Heart right ventricle (tissue), 16 donors: Measurements from ENCODE around the gene ZNF169. TPM values are rescaled to one million over a fixed set of nuclear protein-coding genes. Genes with fewer than 3 reads are reported as not detected.
"Not testable (repeated sequence)": the region's sequence is repeated elsewhere in the genome, so short reads cannot be mapped to it uniquely, and the experiment has no call there.

Experiments used
- ATAC-seq, 8 donors: fragments of 200-7000 bp; cut with Tn5 transposase; one replicate each; pipeline ENCODE4 v1.9.1; 2020; ENCODE audit warnings: mild to moderate bottlenecking in 8 of 8, moderate library complexity in 8 of 8, moderate number of reproducible peaks in 1 of 8
- DNase-seq, 2 donors: peaks; one replicate each; pipeline ENCODE4 v3.0.0-alpha.2; 2020
- H3K27ac ChIP-seq, 10 donors: fragments of 200-600 bp; sonication (generic) in 2 of 10; one replicate each; pipeline versions ENCODE4 v1.5.0 to v1.8.0; 2020 to 2022; ENCODE audit warnings: mild to moderate bottlenecking in 3 of 10
- H3K27me3 ChIP-seq, 7 donors: fragments of 200-600 bp; one replicate each; pipeline ENCODE4 v1.8.0; 2021 to 2022; ENCODE audit warnings: mild to moderate bottlenecking in 2 of 7
- H3K36me3 ChIP-seq, 9 donors: fragments of 200-600 bp; sonication (generic) in 1 of 9; one replicate each; pipeline versions ENCODE4 v1.5.0 to v1.8.0; 2020 to 2022; ENCODE audit warnings: mild to moderate bottlenecking in 2 of 9
- H3K4me1 ChIP-seq, 9 donors: fragments of 200-600 bp; sonication (generic) in 1 of 9; one replicate each; pipeline versions ENCODE4 v1.5.0 to v1.8.0; 2020 to 2022; ENCODE audit warnings: mild to moderate bottlenecking in 4 of 9
- H3K4me3 ChIP-seq, 10 donors: fragments of 200-600 bp; sonication (generic) in 2 of 10; one replicate each; pipeline versions ENCODE4 v1.5.0 to v1.8.0; 2020 to 2022; ENCODE audit warnings: mild to moderate bottlenecking in 7 of 10, moderate library complexity in 2 of 10
- H3K9me3 ChIP-seq, 11 donors: fragments of 200-600 bp in 10 of 11; sonication (generic) in 2 of 11; one replicate each; pipeline versions ENCODE4 v1.5.0 to v1.8.0; 2013 to 2022; ENCODE audit warnings: mild to moderate bottlenecking in 2 of 11, control low read depth in 1 of 11, moderate library complexity in 1 of 11
- CTCF ChIP-seq, 9 donors: fragments of 200-600 bp; sonication (generic) in 2 of 9; IDR thresholded peaks; one replicate each; pipeline versions ENCODE4 v1.5.0 to v1.8.0; 2021 to 2022; ENCODE audit warnings: antibody characterized with exemption in 9 of 9, mild to moderate bottlenecking in 5 of 9, moderate library complexity in 1 of 9
- WGBS, 2 donors: extraction: QIAGEN DNeasy Blood & Tissue Kit; methylation state at CpG; one replicate each; pipeline ENCODE4 v1.1.7; 2013; ENCODE audit warnings: inconsistent platforms in 1 of 2; 5-methylcytosine and 5-hydroxymethylcytosine counted together
- intact Hi-C, 10 donors: fragments of 100-400 bp; cut with DNase I; formaldehyde crosslinking; loops; one replicate each; pipeline versions ENCODE4 v1.11.1 to v1.14.2; 2022
- polyA plus RNA-seq, 2 donors: library from polyadenylated mRNA; stranded (reverse); fragments of 200-250 nt; gene quantifications; one replicate each; pipeline ENCODE4 v1.2.3, GENCODE V29; 2013
- total RNA-seq, 10 donors: library from RNA; stranded (reverse); fragmentation: NEBNext Ultra II Directional in 3 of 10; extraction: Animal tissue kit (Norgen Biotek cat#: 25700) in 3 of 10; gene quantifications; one replicate each; pipeline versions ENCODE4 v1.2.1 to v1.2.4, GENCODE V29; 2021 to 2023
- donor health status: Arrhythmogenic right ventricular cardiomyopathy.
- donor health status: ischemic (EF 13 %, LVEDD 7.1; RV severe dilation, severe dysfunction).
- donor health status: healthy with polysubstance abuse.
- donor health status: DM: no; HTN: yes; CAD: no.
- donor health status: DM: no; HTN: no; CAD: no.
- donor health status: ischemic (EF 25% LVEDD 6.9; RV normal size, moderate dysfunction).
- donor health status: ischemic (EF 25% LVEDD 5.7; RV mildly dilated, moderate dysfunction).
- donor health status: healthy.
- donor health status: DM: yes; HTN: yes; CAD: no.
- donor health status: Ischemic cardiomyopathy.
- donor health status: ischemic (EF 35%, LVEDD 5.7; RV mildly dilated, moderate dysfunction).
- donor health status: nonischemic (EF 11% LVEDD 7.7; RV severe dilation, severe dysfunction).
- donor health status: DM: yes; HTN: yes; CAD: no.
- donor health status: PGD.
- donor health status: ischemic (EF 29% LVEDD 5.4; RV normal size, mild dysfunction).
- donor health status: nonischemic (EF 23%, LVEDD 6.1; RV moderate dilation, normal function).

ZNF169 gene
- total and polyA plus RNA-seq, 12 donors = 1.1 to 3.1 (median 2.4) TPM

DNA sequence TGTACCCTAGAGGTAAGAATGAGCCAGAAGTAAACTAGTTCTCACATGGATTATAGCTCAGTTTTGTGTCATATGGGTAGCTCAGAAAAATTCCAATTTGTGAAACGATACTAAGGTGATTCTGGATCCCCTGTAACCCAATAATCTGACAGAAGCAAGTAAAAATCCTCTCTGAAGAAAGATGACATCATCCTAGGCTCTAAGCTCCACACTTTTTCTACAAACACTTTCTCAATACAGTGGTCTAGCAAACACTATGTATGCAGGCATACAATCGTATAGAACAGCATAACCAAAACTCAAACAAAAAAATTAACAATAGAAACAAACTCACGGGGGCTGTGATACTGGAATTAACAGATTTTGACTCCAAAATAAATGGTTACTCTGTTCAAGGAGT is 26.7 kb upstream of the ZNF169 start:
- WGBS, 2 donors = 73 to 78% methylated on average over 3 of the region's 3 CpGs
- Histone ChIP-seq H3K27me3 (peaks cover 0 to 5% (median 0%) of the 10 kb centered on the region in 7 donors), H3K9me3 (peaks cover 0 to 25% (median 5%) of the 10 kb centered on the region in 11 donors), H3K4me3 (no peak overlapping the region), H3K36me3 (no peaks in the 10 kb centered on the region), H3K27ac (no peak overlapping the region), H3K4me1 (no peaks in the 10 kb centered on the region)
- intact Hi-C loops = no loop called here
- no peak for DNase-seq
- no peak for ATAC-seq
- TF ChIP-seq CTCF (IDR thresholded peaks at IDR 0.05) = no peak

- H3K36me3 ChIP-seq, H3K4me3 ChIP-seq, intact Hi-C loops, DNase-seq, H3K4me1 ChIP-seq, H3K9me3 ChIP-seq, H3K27ac ChIP-seq, ATAC-seq, H3K27me3 ChIP-seq: not testable (repeated sequence)
- 93 to 94% methylated on average over 4 of the region's 4 CpGs for WGBS, 2 donors
These were observed 18.0 kb upstream of the ZNF169 start for GRCh38 chr9:94241098-94241497.

GRCh38 chr9:94245651-94246050 is 13.4 kb upstream of the ZNF169 start:
- Histone ChIP-seq H3K36me3 (no peaks in the 10 kb centered on the region), H3K27ac (no peak overlapping the region), H3K27me3 (no peaks in the 10 kb centered on the region), H3K9me3 (peaks cover 0 to 6% (median 0%) of the 10 kb centered on the region in 11 donors), H3K4me3 (no peak overlapping the region), H3K4me1 (no peaks in the 10 kb centered on the region)
- no peak for DNase-seq
- no peak for TF ChIP-seq CTCF (IDR thresholded peaks at IDR 0.05)
- intact Hi-C loops = no loop called here
- WGBS, 2 donors = 76 to 78% methylated on average over 2 of the region's 2 CpGs
- ATAC-seq = no peak

DNA sequence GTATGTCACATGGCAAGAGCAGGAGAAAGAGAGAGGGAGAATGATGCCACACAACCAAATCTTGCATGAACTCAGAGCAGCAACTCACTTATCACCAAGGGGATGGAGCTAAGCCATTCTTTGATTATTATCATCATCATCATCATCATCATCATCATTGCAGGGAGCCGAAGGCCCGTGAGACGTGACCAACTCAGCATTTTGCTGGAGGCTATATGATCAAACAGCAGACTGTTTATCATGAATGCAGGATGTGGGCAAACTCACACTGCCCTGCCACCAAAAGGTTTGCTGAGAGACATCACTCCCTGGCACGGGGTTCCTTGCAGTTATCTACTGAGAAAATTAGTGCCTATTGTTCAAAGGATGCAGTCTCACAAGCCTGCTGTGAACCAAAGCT is 8.6 kb upstream of the ZNF169 start:
- Histone ChIP-seq H3K4me1 (no peaks in the 10 kb centered on the region), H3K27ac (no peak overlapping the region), H3K9me3 (no peaks in the 10 kb centered on the region), H3K27me3 (no peaks in the 10 kb centered on the region), H3K4me3 (no peak overlapping the region), H3K36me3 (no peaks in the 10 kb centered on the region)
- 52 to 54% methylated on average over 4 of the region's 4 CpGs for WGBS, 2 donors
- DNase-seq = no peak
- ATAC-seq = no peak
- TF ChIP-seq CTCF (IDR thresholded peaks at IDR 0.05) = no peak
- intact Hi-C loops = no loop called here

- no peak for TF ChIP-seq CTCF (IDR thresholded peaks at IDR 0.05)
- H3K36me3 ChIP-seq = no peaks in the 10 kb centered on the region
- H3K27ac ChIP-seq = no peak overlapping the region
- no peaks in the 10 kb centered on the region for H3K27me3 ChIP-seq
- no peak overlapping the region for H3K4me3 ChIP-seq
- WGBS, 2 donors = 57 to 61% methylated on average over 2 of the region's 2 CpGs
- ATAC-seq (no peak), DNase-seq (no peak)
- intact Hi-C loops = no loop called here
- H3K4me1 ChIP-seq = peaks cover 0 to 16% (median 11%) of the 10 kb centered on the region in 9 donors
- H3K9me3 ChIP-seq = no peaks in the 10 kb centered on the region
These were observed 3.1 kb upstream of the ZNF169 start for GRCh38 chr9:94256007-94256406.

GRCh38 chr9:94265626-94266402 is 6.7 kb downstream of the ZNF169 start:
- DNase-seq = not testable (repeated sequence)
- 91 to 93% methylated on average over 3 of the region's 3 CpGs for WGBS, 2 donors

More at GRCh38 chr9:94265626-94266402, 6.7 kb downstream of the ZNF169 start:
- peaks cover 0 to 22% (median 9%) of the 10 kb centered on the region in 11 donors for H3K9me3 ChIP-seq
- ATAC-seq, intact Hi-C loops, H3K27ac ChIP-seq, H3K4me3 ChIP-seq, H3K27me3 ChIP-seq: not testable (repeated sequence)
- peaks cover 0 to 19% (median 0%) of the 10 kb centered on the region in 9 donors for H3K36me3 ChIP-seq
- H3K4me1 ChIP-seq = peaks cover 0 to 15% (median 6%) of the 10 kb centered on the region in 9 donors
